LHCN-M2 (cell line): ENCODE results near the gene ANXA2. TPM values are rescaled to one million over a fixed set of nuclear protein-coding genes. Genes with fewer than 3 reads are reported as not detected.

Source experiments
- DNase-seq: peaks from one replicate; pipeline ENCODE4 v3.0.0-alpha.2; 2012; ENCODE audit warnings: low read depth
- total RNA-seq: library from RNA; depleted of rRNA; stranded (reverse); fragments of >200 nt; gene quantifications from 2 replicates; pipeline ENCODE4 v1.2.3, GENCODE V29; 2014; rRNA removed

Gene ANXA2
- total RNA-seq, 1 experiment from 2014 or later: 3,230 TPM

- DNase-seq: no peak
Observed at GRCh38 chr15:60299452-60300047, 98.2 kb downstream of the ANXA2 start.

Other genes with a start within 250 kb of the ANXA2 start
- 16.4 and 20.0 TPM in 2 replicates for gene ICE2, start 81.2 kb upstream of the ANXA2 start, total RNA-seq